ENCODE data around the gene SPRED2.

GRCh38 chr2:65417509-65418085 is 14.8 kb downstream of the SPRED2 start:
- TF ChIP-seq CTCF (IDR thresholded peaks at IDR 0.05) (no peak), EP300 (IDR thresholded peaks at IDR 0.05; ENCODE audit: low read depth) (no peak), POLR2A (IDR thresholded peaks at IDR 0.05) (no peak), POLR2AphosphoS5 (IDR thresholded peaks at IDR 0.05) (no peak)
